ENCODE results near the gene TMEM212. TPM values are rescaled to one million over a fixed set of nuclear protein-coding genes. Genes with fewer than 3 reads are reported as not detected.

TMEM212 gene
- total and polyA plus RNA-seq, 4 donors = 1.5 to 16.5 (median 8.1) TPM

GRCh38 chr3:171815973-171816595 lies 27.1 kb upstream of the TMEM212 start:
- H3K9me3 ChIP-seq (ENCODE audit: control insufficient read depth in 4 of 4, insufficient read depth in 3 of 4, low read length in 3 of 4) = no peaks in the 10 kb centered on the region
- WGBS, 2 donors = 52 to 70% methylated on average over 2 of the region's 2 CpGs
- ATAC-seq (ENCODE audit: insufficient read depth, low FRiP score) (peak; percentile 9), DNase-seq (no peak)
- H3K36me3 ChIP-seq (ENCODE audit: control insufficient read depth in 4 of 4, insufficient read depth in 4 of 4, low read length in 4 of 4) = no peaks in the 10 kb centered on the region
- H3K9ac ChIP-seq (ENCODE audit: insufficient read depth in 1 of 2, low read length in 2 of 2) = no peak overlapping the region
- TF ChIP-seq CTCF (IDR thresholded peaks at IDR 0.05; ENCODE audit: control extremely low read depth, extremely low read depth) = no peak
- peaks cover 0 to 5% (median 3%) of the 10 kb centered on the region in 5 donors for H3K4me1 ChIP-seq (ENCODE audit: control insufficient read depth in 5 of 5, insufficient read depth in 5 of 5, low read length in 5 of 5)
- H3K27me3 ChIP-seq (ENCODE audit: control insufficient read depth in 3 of 3, insufficient read depth in 3 of 3, low read length in 2 of 3) = peaks cover 0 to 5% (median 0%) of the 10 kb centered on the region in 3 donors
- H3K4me3 ChIP-seq = no peak overlapping the region
- no peak overlapping the region for H3K27ac ChIP-seq (ENCODE audit: low read depth in 1 of 2, low read length in 1 of 2)

GRCh38 chr3:171817074-171817800 lies 25.9 kb upstream of the TMEM212 start:
- no peak overlapping the region for H3K9ac ChIP-seq (ENCODE audit: insufficient read depth in 1 of 2, low read length in 2 of 2)
- 87% methylated on average over 4 of the region's 4 CpGs for WGBS, 2 donors
- no peaks in the 10 kb centered on the region for H3K27me3 ChIP-seq (ENCODE audit: control insufficient read depth in 3 of 3, insufficient read depth in 3 of 3, low read length in 2 of 3)
- peaks cover 0 to 3% (median 0%) of the 10 kb centered on the region in 5 donors for H3K4me1 ChIP-seq (ENCODE audit: control insufficient read depth in 5 of 5, insufficient read depth in 5 of 5, low read length in 5 of 5)
- no peak overlapping the region for H3K27ac ChIP-seq (ENCODE audit: low read depth in 1 of 2, low read length in 1 of 2)
- ATAC-seq (ENCODE audit: insufficient read depth, low FRiP score) = no peak
- no peaks in the 10 kb centered on the region for H3K36me3 ChIP-seq (ENCODE audit: control insufficient read depth in 4 of 4, insufficient read depth in 4 of 4, low read length in 4 of 4)
- no peak for DNase-seq
- H3K9me3 ChIP-seq (ENCODE audit: control insufficient read depth in 4 of 4, insufficient read depth in 3 of 4, low read length in 3 of 4) = no peaks in the 10 kb centered on the region
- no peak for TF ChIP-seq CTCF (IDR thresholded peaks at IDR 0.05; ENCODE audit: control extremely low read depth, extremely low read depth)
- no peak overlapping the region for H3K4me3 ChIP-seq

GRCh38 chr3:171821044-171821443 lies 22.1 kb upstream of the TMEM212 start:
- H3K4me3 ChIP-seq = no peak overlapping the region
- H3K27me3 ChIP-seq (ENCODE audit: control insufficient read depth in 3 of 3, insufficient read depth in 3 of 3, low read length in 2 of 3) = no peaks in the 10 kb centered on the region
- no peak for TF ChIP-seq CTCF (IDR thresholded peaks at IDR 0.05; ENCODE audit: control extremely low read depth, extremely low read depth)
- H3K36me3 ChIP-seq (ENCODE audit: control insufficient read depth in 4 of 4, insufficient read depth in 4 of 4, low read length in 4 of 4) = no peaks in the 10 kb centered on the region
- no peak overlapping the region for H3K9ac ChIP-seq (ENCODE audit: insufficient read depth in 1 of 2, low read length in 2 of 2)
- no peak overlapping the region for H3K27ac ChIP-seq (ENCODE audit: low read depth in 1 of 2, low read length in 1 of 2)
- ATAC-seq (ENCODE audit: insufficient read depth, low FRiP score) (no peak), DNase-seq (no peak)
- H3K9me3 ChIP-seq (ENCODE audit: control insufficient read depth in 4 of 4, insufficient read depth in 3 of 4, low read length in 3 of 4) = no peaks in the 10 kb centered on the region
- H3K4me1 ChIP-seq (ENCODE audit: control insufficient read depth in 5 of 5, insufficient read depth in 5 of 5, low read length in 5 of 5) = peaks cover 0 to 17% (median 2%) of the 10 kb centered on the region in 5 donors
- 79 to 93% methylated on average over 3 of the region's 3 CpGs for WGBS, 2 donors
